Activated CD4-positive, alpha-beta T cell treated with anti-CD3 and anti-CD28 coated beads for 48 hours (primary cell): ENCODE data around the gene OSBPL10.
A peak's percentile ranks its signal among the peaks of the same experiment; 100 is the strongest.

Experiments
- DNase-seq: peaks from one replicate; pipeline ENCODE4 v3.0.0-alpha.2; 2020

The OSBPL10 gene

GRCh38 chr3:31763731-31764130, 217.3 kb downstream of the OSBPL10 start:
- no peak for DNase-seq

DNA sequence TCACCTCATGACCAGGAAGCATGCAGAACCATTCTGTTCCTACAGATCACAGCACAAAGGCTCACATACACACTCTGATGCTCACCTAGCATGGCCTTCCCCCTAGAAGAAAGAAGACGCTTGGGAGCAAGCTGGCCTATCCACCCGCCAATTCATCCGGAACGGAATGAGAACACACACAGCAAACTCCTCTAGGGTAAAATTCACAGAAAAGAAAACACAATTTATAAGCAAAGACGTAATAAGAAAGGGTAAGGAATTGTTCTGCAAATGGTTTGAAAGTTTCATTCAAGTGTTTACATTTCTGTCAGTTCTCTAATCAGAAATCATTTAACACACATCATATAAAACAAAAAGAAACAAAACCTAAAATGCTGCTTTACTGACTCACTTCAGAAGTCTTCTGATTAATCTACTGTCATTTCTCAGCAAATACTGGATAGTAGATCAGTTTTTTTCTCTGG, 218.1 kb downstream of the OSBPL10 start:
- no peak for DNase-seq

GRCh38 chr3:31762097-31762764, 218.8 kb downstream of the OSBPL10 start:
- DNase-seq: no peak

- DNase-seq: no peak
Observed at GRCh38 chr3:31760654-31761053, 220.4 kb downstream of the OSBPL10 start.

- no peak for DNase-seq
Observed at GRCh38 chr3:31758322-31758965, 222.6 kb downstream of the OSBPL10 start.

DNA sequence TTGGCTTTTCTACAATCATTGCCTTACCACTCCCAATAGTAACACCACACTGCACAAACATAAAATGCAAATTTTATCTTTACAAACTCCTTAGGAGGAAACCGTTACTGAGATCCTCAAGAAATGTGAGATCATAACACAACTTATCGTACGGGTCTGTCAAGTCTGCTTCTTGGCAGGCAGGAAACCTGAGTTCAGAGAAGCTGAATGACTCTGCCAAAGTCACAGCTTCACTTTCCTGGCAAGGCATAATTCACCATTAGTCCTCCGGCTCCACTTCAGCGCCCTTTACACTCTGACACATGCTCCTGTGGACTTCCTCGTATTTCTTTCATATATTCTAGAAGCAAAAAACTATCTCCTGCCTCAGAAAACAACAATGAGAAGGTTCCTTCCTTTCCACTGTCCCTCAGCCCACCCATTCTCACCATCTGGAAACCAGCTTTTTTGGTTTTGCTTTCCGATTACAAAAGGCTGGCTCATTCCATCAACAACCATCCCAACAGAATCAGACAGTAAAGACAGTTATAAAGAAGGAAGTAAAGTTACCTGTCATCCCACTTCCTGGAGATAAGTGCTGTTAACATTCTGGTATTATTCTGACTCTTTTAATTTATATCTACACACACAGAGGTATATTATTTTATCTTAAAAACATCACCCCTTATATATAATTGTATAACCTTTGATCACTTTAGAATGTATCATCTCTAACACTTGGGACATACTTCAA, 225.0 kb downstream of the OSBPL10 start:
- DNase-seq: peak; percentile 59

- peak; percentile 13 for DNase-seq
Observed at GRCh38 chr3:31754575-31755278, 226.3 kb downstream of the OSBPL10 start.

- no peak for DNase-seq
Observed at GRCh38 chr3:31753050-31753425, 228.0 kb downstream of the OSBPL10 start.

DNA sequence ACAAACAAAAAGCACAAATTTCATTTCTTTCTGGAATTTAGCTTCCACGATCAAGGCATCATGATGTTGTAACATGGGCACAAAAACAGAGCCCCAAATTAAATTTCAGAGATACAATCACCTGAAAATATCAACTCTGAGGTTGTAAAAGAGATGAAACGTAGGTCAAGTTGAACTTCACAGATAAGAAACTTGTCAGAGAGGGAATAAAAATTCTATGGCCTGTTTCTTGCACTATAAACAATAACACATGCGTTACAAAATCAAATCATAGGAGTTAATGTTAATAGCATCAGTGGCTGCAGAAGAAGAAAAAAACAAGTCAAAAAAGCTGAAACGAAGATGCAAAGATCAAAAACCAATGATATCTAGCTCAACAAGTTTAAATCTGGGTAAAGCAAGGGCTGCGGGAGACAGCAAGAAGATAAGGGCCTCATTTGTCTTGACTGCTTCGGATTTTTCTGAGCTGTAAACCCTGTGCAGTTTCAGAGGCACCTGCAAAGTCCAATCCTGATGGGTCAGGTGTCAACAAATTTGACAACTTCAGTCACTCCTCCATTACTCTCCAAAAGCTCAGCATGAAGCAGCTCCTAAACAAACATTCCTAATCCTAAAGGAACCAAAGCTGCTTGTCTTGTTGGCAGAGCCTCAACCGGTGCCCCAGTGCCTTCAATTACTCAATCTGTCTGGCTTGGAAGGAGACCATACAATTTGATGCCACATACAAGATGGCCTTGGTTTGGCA, 228.6 kb downstream of the OSBPL10 start:
- no peak for DNase-seq

- no peak for DNase-seq
Observed at GRCh38 chr3:31750341-31750740, 230.7 kb downstream of the OSBPL10 start.

- DNase-seq: no peak
Observed at GRCh38 chr3:31748933-31749295, 232.1 kb downstream of the OSBPL10 start.

DNA sequence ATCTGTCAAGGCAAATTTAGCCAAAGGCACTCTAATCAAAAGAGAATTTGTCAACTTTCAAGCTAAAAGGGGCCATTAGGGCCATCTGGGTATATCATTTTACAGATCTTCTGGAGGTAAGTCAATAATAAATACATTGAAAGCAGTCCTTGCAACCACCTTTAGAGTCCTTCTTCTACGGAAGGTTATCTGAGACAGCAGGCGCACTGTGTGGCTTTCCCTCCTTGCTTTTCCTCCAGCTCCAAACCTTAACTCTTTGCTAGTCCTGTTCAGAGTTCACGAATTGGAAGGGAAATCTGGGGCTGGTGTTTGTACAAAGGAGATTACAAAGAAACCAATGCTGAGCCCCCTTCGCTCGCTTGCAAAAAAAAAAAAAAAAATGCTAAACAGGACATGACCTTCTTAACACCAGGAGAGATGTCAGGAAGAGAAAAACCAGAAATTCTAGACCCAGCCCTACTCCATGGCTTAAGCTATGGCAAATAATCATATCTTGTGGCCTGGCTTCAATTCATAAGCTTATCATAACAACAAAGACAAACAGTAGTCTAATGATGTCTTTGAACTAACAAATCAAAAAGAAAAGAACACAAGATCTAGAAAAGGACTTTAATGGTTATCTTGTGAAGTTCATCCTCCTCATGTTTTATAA, 232.7 kb downstream of the OSBPL10 start:
- no peak for DNase-seq

- DNase-seq: no peak
Observed at GRCh38 chr3:31747785-31748184, 233.3 kb downstream of the OSBPL10 start.

GRCh38 chr3:31744913-31745312, 236.1 kb downstream of the OSBPL10 start:
- no peak for DNase-seq

GRCh38 chr3:31743331-31744089, 237.6 kb downstream of the OSBPL10 start:
- DNase-seq: no peak

DNA sequence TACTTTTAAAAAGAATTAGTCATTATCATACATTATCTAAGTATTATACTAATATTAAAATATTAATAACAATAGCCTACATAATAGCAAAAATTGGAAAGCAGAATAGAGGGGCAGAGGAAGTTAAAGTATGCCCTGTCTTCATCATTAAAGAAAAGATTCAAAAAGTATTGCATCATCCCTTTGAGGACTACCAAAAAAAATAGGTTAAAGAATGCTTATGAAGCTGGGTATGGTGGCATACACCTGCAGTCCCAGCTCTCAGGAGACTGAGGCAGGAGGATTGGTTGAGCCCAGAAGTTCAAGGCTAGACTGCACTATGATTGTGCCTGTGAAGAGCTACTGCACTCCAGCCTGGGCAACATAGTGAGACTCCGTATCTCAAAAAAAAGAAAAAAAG, 240.7 kb downstream of the OSBPL10 start:
- DNase-seq: no peak

DNA sequence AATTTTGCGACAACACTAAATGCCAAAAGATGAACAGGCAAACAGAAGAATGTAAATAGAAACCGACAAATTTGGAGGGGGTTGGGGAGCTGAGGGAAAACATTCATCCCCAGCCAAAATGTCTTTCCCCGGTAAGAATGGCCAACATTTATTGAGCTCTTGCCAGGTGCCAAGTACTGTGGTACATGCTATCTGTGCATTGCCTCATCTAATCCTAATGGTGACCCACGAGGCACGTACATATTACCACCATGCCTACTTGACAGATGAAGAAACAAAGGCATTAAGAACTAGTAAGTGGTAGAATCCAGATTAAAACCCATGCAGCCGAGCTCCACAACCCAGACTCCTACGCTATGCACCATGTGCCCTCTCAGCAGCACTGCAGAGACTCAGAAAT, 242.7 kb downstream of the OSBPL10 start:
- DNase-seq: no peak

DNA sequence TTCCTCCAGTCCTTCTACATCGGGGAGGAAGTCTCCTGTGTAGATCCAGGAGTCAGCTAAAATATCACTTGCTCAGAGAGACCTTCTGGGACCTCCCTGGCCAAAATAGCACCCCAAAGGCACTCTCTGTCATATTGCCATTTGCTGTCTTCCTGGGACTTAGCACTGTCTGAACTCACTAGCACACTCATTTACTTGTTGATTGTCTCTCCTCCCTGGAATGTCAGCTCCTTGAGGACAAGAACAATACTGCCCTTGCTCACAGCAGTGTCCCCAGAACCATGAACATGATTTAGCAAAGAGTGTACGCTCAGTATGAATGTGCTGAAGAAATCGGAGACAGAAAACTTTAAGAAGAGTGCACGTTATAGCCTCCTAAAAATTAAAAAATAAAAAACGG, 245.4 kb downstream of the OSBPL10 start:
- DNase-seq: no peak

DNA sequence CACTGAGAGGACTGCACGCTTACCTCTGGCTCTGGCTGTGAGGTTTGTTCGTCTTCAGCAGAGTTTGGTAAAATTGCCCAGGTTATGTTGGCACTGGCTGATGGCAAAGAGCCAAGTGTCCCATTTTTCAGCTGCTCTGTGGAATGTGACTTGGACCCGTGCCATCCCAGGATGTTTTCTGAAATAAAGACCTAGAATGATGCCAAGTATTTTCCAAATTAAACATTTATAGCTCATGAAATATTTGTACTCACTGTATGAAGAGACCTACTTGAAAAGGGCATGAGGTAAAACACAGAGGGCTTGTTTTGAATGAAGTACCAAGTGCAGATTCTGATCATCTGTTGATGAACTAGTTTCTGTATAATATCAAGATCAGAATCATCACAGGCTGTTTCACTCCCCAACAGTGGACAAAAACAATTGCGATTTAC, 247.8 kb downstream of the OSBPL10 start:
- no peak for DNase-seq

DNA sequence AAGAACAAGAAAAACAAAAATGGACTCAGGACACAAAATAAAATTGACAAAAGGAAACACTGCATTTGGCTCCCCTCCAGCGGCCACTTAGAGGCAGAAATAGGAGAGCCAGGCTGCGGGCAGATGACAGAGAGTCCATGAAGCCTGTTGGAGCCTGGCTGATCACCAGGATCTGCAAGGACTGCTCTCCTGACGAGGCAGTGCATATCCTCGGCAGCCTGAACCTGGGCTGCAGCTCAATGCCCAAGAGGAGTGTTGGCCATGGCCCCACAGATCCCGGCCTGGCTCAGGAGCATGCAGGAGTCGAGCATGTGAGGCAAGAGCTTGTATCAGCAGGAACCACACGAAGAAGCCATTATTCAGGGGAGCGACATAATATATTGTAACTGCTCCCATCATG, 248.5 kb downstream of the OSBPL10 start:
- no peak for DNase-seq

- DNase-seq: no peak
Observed at GRCh38 chr3:31729573-31729972, 251.5 kb downstream of the OSBPL10 start.
